HCT116 (cell line): Measurements from ENCODE around the gene CD302. TPM values are rescaled to one million over a fixed set of nuclear protein-coding genes. Genes with fewer than 3 reads are reported as not detected.
"Not testable (repeated sequence)": the region's sequence is repeated elsewhere in the genome, so short reads cannot be mapped to it uniquely, and the experiment has no call there.

Source experiments
- ATAC-seq: fragments of 200-7000 bp; cut with Tn5 transposase; 2 replicates; pipeline ENCODE4 v1.9.1; 2020; ENCODE audit warnings: mild to moderate bottlenecking, moderate library complexity
- BruUV-seq: library from RNA; stranded (reverse); fragments of 400-500 nt; replicated peaks from 2 replicates; lab custom pipeline; 2021; lab: Mats Ljungman, UMichigan
- CTCF ChIA-PET: fragments of 300-600 bp; sonication (Branson Sonifier 250); formaldehyde crosslinking; loops from one replicate; lab custom pipeline; 2021; ENCODE audit warnings: antibody characterized with exemption; lab: Charles Lee
- POLR2A ChIA-PET: fragments of 300-600, 350-600 bp; sonication (Branson Sonifier 250); formaldehyde crosslinking; loops from one replicate; lab custom pipeline; 2021; ENCODE audit warnings: antibody characterized with exemption; lab: Charles Lee
- RAD21 ChIA-PET, 2 experiments: fragments of 300-600 bp; sonication (Branson Sonifier 250); formaldehyde crosslinking; loops; one replicate each; lab custom pipeline; 2023; ENCODE audit warnings: low total read pairs in 2 of 2; ENCODE audit not compliant: uncharacterized antibody in 2 of 2, unreplicated experiment in 2 of 2, low non-redundant PET in 1 of 2; lab: Charles Lee
- DNase-seq: peaks from one replicate; pipeline ENCODE4 v3.0.0-alpha.2; 2010; ENCODE audit warnings: low read depth, low spot score
- H2AFZ ChIP-seq: fragments of 200-600 bp; shearing (Covaris generic), sonication (generic); 2 replicates; pipeline ENCODE4 v1.6.1; 2017; ENCODE audit warnings: low read depth, mixed run types, mixed read lengths, antibody characterized with exemption, low read length; ENCODE audit not compliant: poor library complexity, severe bottlenecking
- H3K27ac ChIP-seq: 2 replicates; pipeline ENCODE4 v1.5.1; 2012; ENCODE audit warnings: low read depth, low read length
- H3K27me3 ChIP-seq: fragments of 200-600 bp; sonication (generic); 2 replicates; pipeline ENCODE4 v1.6.1; 2016; ENCODE audit warnings: mixed run types, low read length, mixed read lengths; ENCODE audit not compliant: insufficient read depth
- H3K36me3 ChIP-seq, 2 experiments: fragments of 200-500 bp in 1 of 2; fragments of 200-600 bp in 1 of 2; sonication (Bioruptor generic) in 1 of 2; sonication (generic) in 1 of 2; 2 replicates each; pipeline versions ENCODE4 v1.5.1 to v1.6.1; 2014 to 2016; ENCODE audit warnings: low read length in 2 of 2, inconsistent platforms in 1 of 2, mixed read lengths in 1 of 2, mixed run types in 1 of 2; ENCODE audit not compliant: insufficient read depth in 2 of 2, control insufficient read depth in 1 of 2
- H3K4me1 ChIP-seq, 2 experiments: fragments of 200-600 bp in 1 of 2; sonication (generic) in 1 of 2; 2 replicates each; pipeline versions ENCODE4 v1.5.1 to v1.6.1; 2012 to 2017; ENCODE audit warnings: low read length in 2 of 2, inconsistent platforms in 1 of 2, mild to moderate bottlenecking in 1 of 2, mixed read lengths in 1 of 2, mixed run types in 1 of 2, moderate library complexity in 1 of 2; ENCODE audit not compliant: insufficient read depth in 2 of 2, control insufficient read depth in 1 of 2
- H3K4me2 ChIP-seq: fragments of 200-600 bp; sonication (generic); 2 replicates; pipeline ENCODE4 v1.6.1; 2017; ENCODE audit warnings: mixed run types, low read length, mixed read lengths
- H3K4me3 ChIP-seq, 2 experiments: fragments of 200-600 bp in 1 of 2; sonication (generic) in 1 of 2; replicated peaks in 1 of 2; 2 replicates each; pipeline ENCODE4 v1.5.1; 2011 to 2016; ENCODE audit warnings: low read length in 2 of 2, control low read depth in 1 of 2, low read depth in 1 of 2, mild to moderate bottlenecking in 1 of 2, mixed read lengths in 1 of 2, mixed run types in 1 of 2
- H3K79me2 ChIP-seq: fragments of 200-600 bp; sonication (generic); 2 replicates; pipeline ENCODE4 v1.6.1; 2017; ENCODE audit warnings: mild to moderate bottlenecking, mixed run types, low read length, moderate library complexity, mixed read lengths; ENCODE audit not compliant: insufficient read depth
- H3K9ac ChIP-seq: fragments of 200-600 bp; sonication (generic); 2 replicates; pipeline ENCODE4 v1.6.1; 2016; ENCODE audit warnings: low read length, mixed read lengths
- H3K9me2 ChIP-seq: fragments of 200-600 bp; sonication (generic), shearing (Covaris generic); 2 replicates; pipeline ENCODE4 v1.6.1; 2017; ENCODE audit warnings: mixed run types, mild to moderate bottlenecking, moderate library complexity; ENCODE audit not compliant: insufficient read depth
- H3K9me3 ChIP-seq, 2 experiments: fragments of 200-500 bp in 1 of 2; fragments of 200-600 bp in 1 of 2; sonication (Bioruptor generic) in 1 of 2; sonication (generic) in 1 of 2; 2 replicates each; pipeline ENCODE4 v1.6.1; 2014 to 2017; ENCODE audit warnings: low read length in 2 of 2, mixed read lengths in 2 of 2, inconsistent platforms in 1 of 2, low read depth in 1 of 2, mild to moderate bottlenecking in 1 of 2, mixed run types in 1 of 2, moderate library complexity in 1 of 2; ENCODE audit not compliant: control insufficient read depth in 1 of 2, insufficient read depth in 1 of 2
- H4K20me1 ChIP-seq: fragments of 200-600 bp; sonication (generic), shearing (Covaris generic); 2 replicates; pipeline ENCODE4 v1.6.1; 2017; ENCODE audit warnings: mixed run types, mild to moderate bottlenecking, moderate library complexity; ENCODE audit not compliant: insufficient read depth
- CBX3 ChIP-seq: IDR thresholded peaks from 2 replicates; pipeline ENCODE4 v1.6.1; 2012; ENCODE audit warnings: low read depth
- CEBPB ChIP-seq: IDR thresholded peaks from 2 replicates; pipeline ENCODE4 v1.6.1; 2012; ENCODE audit warnings: low read depth
- ELF1 ChIP-seq: IDR thresholded peaks from 2 replicates; pipeline ENCODE4 v1.6.1; 2012; ENCODE audit warnings: low read depth, borderline replicate concordance
- EZH2 ChIP-seq: fragments of 200-600 bp; sonication (generic); IDR thresholded peaks from 2 replicates; pipeline ENCODE4 v1.6.1; 2017; ENCODE audit warnings: antibody characterized with exemption, mixed run types
- FOSL1 ChIP-seq: IDR thresholded peaks from 2 replicates; pipeline ENCODE4 v1.6.1; 2012; ENCODE audit warnings: low read depth
- SIN3A ChIP-seq: IDR thresholded peaks from 2 replicates; pipeline ENCODE4 v1.6.1; 2012; ENCODE audit warnings: low read depth
- SRF ChIP-seq: IDR thresholded peaks from 2 replicates; pipeline ENCODE4 v1.6.1; 2012; ENCODE audit warnings: low read depth
- TCF7L2 ChIP-seq: IDR thresholded peaks from 2 replicates; pipeline ENCODE4 v1.7.0; 2011; ENCODE audit warnings: borderline replicate concordance, inconsistent platforms; ENCODE audit not compliant: insufficient read depth, insufficient read length; ENCODE audit errors: extremely low read depth
- YY1 ChIP-seq: IDR thresholded peaks from 2 replicates; pipeline ENCODE4 v1.6.1; 2011; ENCODE audit warnings: low read length, low read depth, moderate library complexity, mild to moderate bottlenecking; ENCODE audit not compliant: insufficient replicate concordance; ENCODE audit errors: extremely low read depth
- intact Hi-C: fragments of 100-400 bp; cut with micrococcal nuclease; formaldehyde crosslinking; loops from 2 replicates; pipeline ENCODE4 v1.10.0; 2022
- total RNA-seq: library from RNA; stranded (reverse); gene quantifications from one replicate; pipeline ENCODE4 v1.2.1, GENCODE V29; 2021; ENCODE audit not compliant: unreplicated experiment

CD302 gene
- total RNA-seq, 1 experiment from 2014 or later: 0.15 TPM

- BruUV-seq: no TSS peak
- POLR2A ChIA-PET: no interaction called here
- no peak for TF ChIP-seq FOSL1
- no peak for TF ChIP-seq SIN3A
- no peak for TF ChIP-seq EZH2
- no peak for TF ChIP-seq YY1
- TF ChIP-seq ELF1: no peak
- no peak for TF ChIP-seq SRF
- no peak for TF ChIP-seq CEBPB
- no peak for TF ChIP-seq TCF7L2
- TF ChIP-seq CBX3: no peak
- TF ChIP-seq, all 23 proteins: peak for 0
Observed at GRCh38 chr2:159725713-159726112, 72.3 kb downstream of the CD302 start.

DNA sequence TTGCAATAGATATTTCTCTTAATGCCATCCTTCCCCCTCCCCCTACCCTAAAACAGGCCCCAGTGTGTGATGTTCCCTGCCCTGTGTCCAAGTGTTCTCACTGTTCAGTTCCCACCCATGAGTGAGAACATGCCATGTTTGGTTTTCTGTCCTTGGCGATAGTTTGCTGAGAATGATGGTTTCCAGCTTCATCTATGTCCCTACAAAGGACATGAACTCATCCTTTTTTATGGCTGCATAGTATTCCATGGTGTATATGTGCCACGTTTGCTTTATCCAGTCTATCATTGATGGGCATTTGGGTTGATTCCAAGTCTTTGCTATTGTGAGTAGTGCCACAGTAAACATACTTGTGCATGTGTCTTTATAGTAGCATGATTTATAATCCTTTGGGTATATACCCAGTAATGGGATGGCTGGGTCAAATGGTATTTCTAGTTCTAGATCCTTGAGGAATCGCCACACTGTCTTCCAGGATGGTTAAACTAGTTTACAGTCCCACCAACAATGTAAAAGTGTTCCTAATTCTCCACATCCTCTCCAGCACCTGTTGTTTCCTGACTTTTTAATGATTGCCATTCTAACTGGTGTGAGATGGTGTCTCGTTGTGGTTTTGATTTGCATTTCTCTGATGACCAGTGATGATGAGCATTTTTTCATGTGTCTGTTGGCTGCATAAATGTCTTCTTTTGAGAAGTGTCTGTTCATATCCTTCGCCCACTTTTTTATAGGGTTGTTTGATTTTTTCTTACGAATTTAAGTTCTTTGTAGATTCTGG is 73.0 kb downstream of the CD302 start:
- H3K27me3 ChIP-seq, BruUV-seq, DNase-seq, H2AFZ ChIP-seq, CTCF ChIA-PET, H3K27ac ChIP-seq, H3K9ac ChIP-seq, H3K4me1 ChIP-seq, intact Hi-C loops, H3K4me3 ChIP-seq, POLR2A ChIA-PET, ATAC-seq, H3K9me3 ChIP-seq, H3K9me2 ChIP-seq, H3K4me2 ChIP-seq, RAD21 ChIA-PET: not testable (repeated sequence)
- Histone ChIP-seq H4K20me1 (peaks cover 61% of the 10 kb centered on the region; the same call in 1 of the 2 replicates), H3K36me3 (peaks cover 1 to 11% of the 10 kb centered on the region in 2 experiments; a peak in 2 of 4 replicates), H3K79me2 (peaks cover 100% of the 10 kb centered on the region)

More at GRCh38 chr2:159725713-159726112, 72.3 kb downstream of the CD302 start:
- Histone ChIP-seq H3K9me3 (no peaks in the 10 kb centered on the region), H3K9ac (no peak overlapping the region), H3K27ac (no peak overlapping the region), H3K9me2 (no peaks in the 10 kb centered on the region), H3K4me2 (no peak overlapping the region), H4K20me1 (peaks cover 61% of the 10 kb centered on the region; the same call in 1 of the 2 replicates), H3K4me1 (no peaks in the 10 kb centered on the region), H3K27me3 (no peaks in the 10 kb centered on the region), H3K36me3 (peaks cover 7 to 16% of the 10 kb centered on the region in 2 experiments; a peak in 3 of 4 replicates), H3K4me3 (no peak overlapping the region), H2AFZ (no peak overlapping the region), H3K79me2 (peaks cover 100% of the 10 kb centered on the region)
- DNase-seq (no peak), ATAC-seq (no peak)
- ChIA-PET CTCF (no interaction called here), RAD21 (no interaction called here)
- intact Hi-C loops: no loop called here
